Testis (tissue), 3 donors: Measurements from ENCODE around the gene AKR1A1. TPM values are rescaled to one million over a fixed set of nuclear protein-coding genes. Genes with fewer than 3 reads are reported as not detected.

Source experiments
- DNase-seq: peaks from one replicate; pipeline ENCODE4 v3.0.0-alpha.2; 2019
- H3K27ac ChIP-seq, 2 donors: fragments of 200-600 bp; sonication (generic); one replicate each; pipeline ENCODE4 v1.5.1; 2019
- H3K27me3 ChIP-seq: fragments of 200-600 bp; sonication (generic); one replicate; pipeline ENCODE4 v1.5.1; 2019
- H3K36me3 ChIP-seq: fragments of 200-600 bp; sonication (generic); one replicate; pipeline ENCODE4 v1.5.1; 2017; ENCODE audit warnings: low read depth; ENCODE audit errors: missing control alignments
- H3K4me1 ChIP-seq: fragments of 200-600 bp; sonication (generic); one replicate; pipeline ENCODE4 v1.5.1; 2019
- H3K4me3 ChIP-seq, 2 donors: fragments of 200-600 bp; sonication (generic); one replicate each; pipeline ENCODE4 v1.5.1; 2017 to 2019
- H3K9me3 ChIP-seq: fragments of 200-600 bp; sonication (generic); one replicate; pipeline ENCODE4 v1.5.1; 2017
- POLR2A ChIP-seq: fragments of 450-650 bp; IDR thresholded peaks from one replicate; pipeline ENCODE4 v1.6.1; 2017; ENCODE audit warnings: antibody characterized with exemption, mild to moderate bottlenecking, moderate library complexity
- WGBS, 2 donors: methylation state at CpG; one replicate each; pipeline ENCODE4 v1.1.5; 2018; 5-methylcytosine and 5-hydroxymethylcytosine counted together
- intact Hi-C: fragments of 100-400 bp; cut with DNase I; formaldehyde crosslinking; loops from one replicate; pipeline ENCODE4 v1.15.1; 2023; ENCODE audit warnings: low total_unique reads
- polyA plus RNA-seq: library from polyadenylated mRNA; stranded (reverse); fragments of 350-450 nt; fragmentation: Illumina TruSeq; extraction: RNeasy Lipid Tissue Mini Kit (QIAGEN cat#74804); gene quantifications from one replicate; pipeline ENCODE4 v1.2.3, GENCODE V29; 2014; ENCODE audit warnings: low read depth, low replicate concordance; ENCODE audit not compliant: insufficient read depth
- total RNA-seq, 2 donors: library from RNA; depleted of rRNA; stranded (reverse); fragments of >200 nt; gene quantifications; one replicate each; pipeline ENCODE4 v1.2.3, GENCODE V29; 2016
- TF ChIP-seq, protein P1 (sequence below), 3 experiments: fragments of 450-650 bp in 2 of 3; fragments of 200-600 bp in 1 of 3; sonication (generic) in 1 of 3; IDR thresholded peaks; one replicate each; pipeline ENCODE4 v1.5.1; 2016 to 2019; ENCODE audit warnings: antibody characterized with exemption in 3 of 3, mild to moderate bottlenecking in 2 of 3, moderate library complexity in 1 of 3

The AKR1A1 gene
- total and polyA plus RNA-seq, 3 donors from 2014 or later, result 51.1 to 63.7 (median 60.1) TPM

DNA sequence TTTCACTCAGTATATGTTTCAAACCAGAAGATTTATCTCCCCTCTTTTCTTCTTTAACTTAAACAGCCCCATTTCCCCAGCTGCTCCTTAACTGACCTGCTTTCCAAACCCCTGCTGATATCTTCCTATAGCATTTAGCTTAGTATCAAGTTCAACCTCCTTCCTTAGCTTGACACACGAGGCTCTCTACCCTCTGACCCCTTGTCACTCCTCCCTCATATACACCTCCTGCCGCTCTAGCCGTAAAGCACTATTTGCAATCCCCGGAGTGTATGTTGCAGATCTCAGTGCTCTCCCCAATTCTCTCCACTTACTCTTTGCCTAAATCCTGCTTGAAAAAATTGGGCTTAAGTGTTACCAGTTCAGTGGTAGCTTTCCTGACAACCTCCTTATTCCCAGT is 13.7 kb upstream of the AKR1A1 start:
- intact Hi-C loops, result no loop called here
- Histone ChIP-seq H3K36me3 (no peaks in the 10 kb centered on the region), H3K4me3 (no peak overlapping the region), H3K4me1 (no peaks in the 10 kb centered on the region), H3K9me3 (no peaks in the 10 kb centered on the region), H3K27ac (no peak overlapping the region), H3K27me3 (no peaks in the 10 kb centered on the region)
- WGBS, 2 donors, result 72 to 74% methylated on average over 4 of the region's 4 CpGs
- DNase-seq, result no peak
- no peak for TF ChIP-seq POLR2A
- TF ChIP-seq, protein P1, sequence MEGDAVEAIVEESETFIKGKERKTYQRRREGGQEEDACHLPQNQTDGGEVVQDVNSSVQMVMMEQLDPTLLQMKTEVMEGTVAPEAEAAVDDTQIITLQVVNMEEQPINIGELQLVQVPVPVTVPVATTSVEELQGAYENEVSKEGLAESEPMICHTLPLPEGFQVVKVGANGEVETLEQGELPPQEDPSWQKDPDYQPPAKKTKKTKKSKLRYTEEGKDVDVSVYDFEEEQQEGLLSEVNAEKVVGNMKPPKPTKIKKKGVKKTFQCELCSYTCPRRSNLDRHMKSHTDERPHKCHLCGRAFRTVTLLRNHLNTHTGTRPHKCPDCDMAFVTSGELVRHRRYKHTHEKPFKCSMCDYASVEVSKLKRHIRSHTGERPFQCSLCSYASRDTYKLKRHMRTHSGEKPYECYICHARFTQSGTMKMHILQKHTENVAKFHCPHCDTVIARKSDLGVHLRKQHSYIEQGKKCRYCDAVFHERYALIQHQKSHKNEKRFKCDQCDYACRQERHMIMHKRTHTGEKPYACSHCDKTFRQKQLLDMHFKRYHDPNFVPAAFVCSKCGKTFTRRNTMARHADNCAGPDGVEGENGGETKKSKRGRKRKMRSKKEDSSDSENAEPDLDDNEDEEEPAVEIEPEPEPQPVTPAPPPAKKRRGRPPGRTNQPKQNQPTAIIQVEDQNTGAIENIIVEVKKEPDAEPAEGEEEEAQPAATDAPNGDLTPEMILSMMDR (IDR thresholded peaks at IDR 0.05), result no peak

DNA sequence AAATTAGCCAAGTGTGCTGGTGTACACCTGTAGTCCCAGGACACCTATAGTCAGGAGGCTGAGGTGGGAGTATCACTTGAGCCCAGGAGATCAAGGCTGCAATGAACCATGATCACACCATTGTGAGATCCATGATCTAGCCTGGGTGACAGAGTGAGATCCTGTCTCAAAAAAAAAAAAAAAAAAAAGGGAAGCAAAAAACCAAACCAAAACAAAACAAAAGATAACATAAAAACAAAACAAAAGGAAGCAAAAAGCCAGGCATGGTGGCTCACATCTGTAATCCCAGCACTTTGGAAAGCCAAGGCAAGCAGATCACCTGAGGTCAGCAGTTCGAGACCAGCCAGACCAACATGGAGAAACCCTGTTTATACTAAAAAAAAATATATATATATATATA is 9.4 kb upstream of the AKR1A1 start:
- whole genome bisulfite sequencing, 2 donors, result 90 to 94% methylated on average over 1 of the region's 1 CpG
- no peaks in the 10 kb centered on the region for H3K4me1 ChIP-seq
- no peak for TF ChIP-seq POLR2A
- TF ChIP-seq, protein P1 (IDR thresholded peaks at IDR 0.05), result no peak
- intact Hi-C loops, result no loop called here
- no peak overlapping the region for H3K4me3 ChIP-seq
- no peak for DNase-seq
- H3K36me3 ChIP-seq, result no peaks in the 10 kb centered on the region
- no peaks in the 10 kb centered on the region for H3K27me3 ChIP-seq
- H3K9me3 ChIP-seq, result no peaks in the 10 kb centered on the region
- H3K27ac ChIP-seq, result no peak overlapping the region

DNA sequence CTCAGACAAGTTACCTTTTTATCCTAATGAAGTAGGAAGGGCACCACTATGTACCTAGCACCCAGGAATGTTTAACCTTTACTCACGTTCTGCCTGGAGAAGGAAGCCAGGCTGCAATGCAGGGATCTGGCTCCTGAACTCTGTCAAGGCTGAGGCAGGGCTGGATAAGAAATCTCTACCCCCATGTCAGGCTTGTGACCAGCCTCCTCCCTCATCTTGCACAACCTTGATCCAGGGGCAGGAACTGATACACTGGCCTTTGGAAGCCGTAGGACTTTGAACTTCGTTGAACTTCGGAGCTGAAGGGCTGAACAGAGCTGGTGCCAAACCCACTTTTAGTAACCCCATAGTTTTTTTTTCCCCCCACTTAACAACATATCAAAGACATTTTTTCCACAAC is 8.0 kb upstream of the AKR1A1 start:
- TF ChIP-seq, protein P1 (IDR thresholded peaks at IDR 0.05), result no peak
- no peak for TF ChIP-seq POLR2A
- DNase-seq, result peak; percentile 31
- no peaks in the 10 kb centered on the region for H3K36me3 ChIP-seq
- 56 to 58% methylated on average over 3 to 4 of the region's 4 CpGs for WGBS, 2 donors
- no peak overlapping the region for H3K27ac ChIP-seq
- no peaks in the 10 kb centered on the region for H3K4me1 ChIP-seq
- no peak overlapping the region for H3K4me3 ChIP-seq
- H3K9me3 ChIP-seq, result no peaks in the 10 kb centered on the region
- intact Hi-C loops, result no loop called here
- no peaks in the 10 kb centered on the region for H3K27me3 ChIP-seq

GRCh38 chr1:45543581-45544417 is 6.8 kb upstream of the AKR1A1 start:
- Histone ChIP-seq H3K9me3 (no peaks in the 10 kb centered on the region), H3K4me3 (no peak overlapping the region), H3K4me1 (no peaks in the 10 kb centered on the region), H3K36me3 (no peaks in the 10 kb centered on the region), H3K27ac (no peak overlapping the region), H3K27me3 (no peaks in the 10 kb centered on the region)
- no peak for TF ChIP-seq POLR2A
- TF ChIP-seq, protein P1 (IDR thresholded peaks at IDR 0.05), result no peak
- DNase-seq, result peak; percentile 43
- WGBS, 2 donors, result 68 to 69% methylated on average over 8 of the region's 8 CpGs
- intact Hi-C loops, result no loop called here

- H3K36me3 ChIP-seq, result no peaks in the 10 kb centered on the region
These were observed 6.1 kb upstream of the AKR1A1 start for GRCh38 chr1:45544530-45544929.

More at GRCh38 chr1:45544530-45544929, 6.1 kb upstream of the AKR1A1 start:
- TF ChIP-seq POLR2A, result no peak
- TF ChIP-seq, protein P1 (IDR thresholded peaks at IDR 0.05), result no peak
- intact Hi-C loops, result no loop called here
- no peak overlapping the region for H3K4me3 ChIP-seq
- no peaks in the 10 kb centered on the region for H3K9me3 ChIP-seq
- no peaks in the 10 kb centered on the region for H3K4me1 ChIP-seq
- no peak overlapping the region for H3K27ac ChIP-seq
- 81 to 86% methylated on average over 4 of the region's 4 CpGs for WGBS, 2 donors
- no peak for DNase-seq
- no peaks in the 10 kb centered on the region for H3K27me3 ChIP-seq
